ENCODE results near the gene VIPR2. TPM values are rescaled to one million over a fixed set of nuclear protein-coding genes. Genes with fewer than 3 reads are reported as not detected.
A peak's percentile ranks its signal among the peaks of the same experiment; 100 is the strongest.

VIPR2 gene
- total RNA-seq, 6 experiments from 2014 or later: 0.15 to 0.51 (median 0.26) TPM; not detected in 2

DNA sequence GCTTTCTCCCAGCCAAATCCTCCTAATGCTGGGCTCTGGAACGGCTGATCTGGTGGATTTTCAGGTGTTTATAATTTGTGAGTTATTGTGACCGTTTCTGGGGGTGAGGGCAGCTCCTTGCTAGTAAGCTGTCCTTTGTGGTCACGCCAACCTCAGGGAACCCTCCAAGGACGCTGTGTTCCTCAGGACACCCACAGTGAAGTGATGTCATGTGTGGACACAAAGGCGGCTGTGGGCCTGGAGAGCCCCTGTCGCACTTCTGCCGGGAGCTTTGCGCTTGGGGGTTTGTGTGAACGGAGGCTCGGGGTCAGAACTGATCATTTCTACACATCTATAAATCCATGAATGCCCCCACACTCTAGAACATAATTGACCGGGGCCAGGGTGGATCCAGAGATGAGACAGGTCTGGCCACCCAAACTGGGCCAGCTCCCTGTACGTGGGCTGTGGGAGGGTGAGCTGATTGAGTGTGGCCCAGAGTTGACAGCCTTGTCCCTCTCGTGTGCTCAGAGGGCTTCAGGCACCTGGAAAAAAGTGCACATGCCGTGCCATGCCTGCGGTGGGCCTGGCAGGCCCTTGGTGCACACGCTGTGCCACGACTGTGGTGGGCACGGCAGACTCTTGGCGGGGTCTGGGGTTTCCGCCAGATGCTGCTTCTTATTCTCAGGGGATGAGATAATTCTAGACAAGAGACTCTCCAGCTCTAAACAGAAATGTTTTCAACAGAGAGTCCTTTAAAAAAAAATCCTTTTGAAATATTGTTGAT lies 130.2 kb downstream of the VIPR2 start:
- TF ChIP-seq POLR2A (IDR thresholded peaks at IDR 0.05) (no peak), CTCF (IDR thresholded peaks at IDR 0.05) (no peak)
- no peaks in the 10 kb centered on the region for H3K27me3 ChIP-seq
- no peaks in the 10 kb centered on the region for H3K36me3 ChIP-seq
- DNase-seq: no peak
- no peaks in the 10 kb centered on the region for H3K4me1 ChIP-seq
- no peak overlapping the region for H3K27ac ChIP-seq
- 69% methylated on average over 3 of the region's 20 CpGs for WGBS (ENCODE audit: insufficient coverage, low coverage, low lambda C conversion rate, missing lambda C conversion rate)
- H3K9me3 ChIP-seq: no peaks in the 10 kb centered on the region
- ATAC-seq: no peak
- intact Hi-C loops (cut with DNase I): no loop called here
- H3K4me3 ChIP-seq: no peak overlapping the region

DNA sequence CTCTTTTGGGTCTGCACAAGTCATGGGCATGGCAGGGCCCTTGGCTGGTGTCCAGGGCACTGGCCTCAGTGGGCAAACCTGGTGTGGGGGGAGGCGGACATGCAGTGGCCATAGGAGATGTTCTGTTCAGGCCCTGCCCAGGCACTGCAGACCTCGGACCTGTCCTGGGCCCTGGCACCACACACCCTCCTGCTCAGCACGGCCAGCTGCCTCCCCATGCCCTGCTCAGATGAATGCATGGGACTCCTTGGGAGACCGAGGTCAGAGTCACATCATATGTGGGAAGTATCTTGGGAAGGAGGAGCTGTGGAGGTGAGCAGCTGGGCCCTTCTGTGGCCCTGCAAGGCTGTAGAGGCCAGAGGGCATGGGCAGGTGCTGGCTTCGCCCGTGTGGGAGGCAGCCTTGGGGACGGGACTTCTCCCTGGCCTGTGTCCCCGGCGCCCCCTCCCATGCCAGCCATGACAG lies 130.8 kb downstream of the VIPR2 start:
- H3K4me3 ChIP-seq: no peak overlapping the region
- H3K27me3 ChIP-seq: no peaks in the 10 kb centered on the region
- peak in 1 of 4 donors; percentile 16 for ATAC-seq
- TF ChIP-seq CTCF (IDR thresholded peaks at IDR 0.05): no peak
- TF ChIP-seq POLR2A (IDR thresholded peaks at IDR 0.05): no peak
- H3K36me3 ChIP-seq: no peaks in the 10 kb centered on the region
- no peak overlapping the region for H3K27ac ChIP-seq
- DNase-seq: no peak
- intact Hi-C loops (cut with DNase I): no loop called here
- H3K9me3 ChIP-seq: no peaks in the 10 kb centered on the region
- 100% methylated on average over 1 of the region's 9 CpGs for WGBS (ENCODE audit: insufficient coverage, low coverage, low lambda C conversion rate, missing lambda C conversion rate)
- H3K4me1 ChIP-seq: no peaks in the 10 kb centered on the region

DNA sequence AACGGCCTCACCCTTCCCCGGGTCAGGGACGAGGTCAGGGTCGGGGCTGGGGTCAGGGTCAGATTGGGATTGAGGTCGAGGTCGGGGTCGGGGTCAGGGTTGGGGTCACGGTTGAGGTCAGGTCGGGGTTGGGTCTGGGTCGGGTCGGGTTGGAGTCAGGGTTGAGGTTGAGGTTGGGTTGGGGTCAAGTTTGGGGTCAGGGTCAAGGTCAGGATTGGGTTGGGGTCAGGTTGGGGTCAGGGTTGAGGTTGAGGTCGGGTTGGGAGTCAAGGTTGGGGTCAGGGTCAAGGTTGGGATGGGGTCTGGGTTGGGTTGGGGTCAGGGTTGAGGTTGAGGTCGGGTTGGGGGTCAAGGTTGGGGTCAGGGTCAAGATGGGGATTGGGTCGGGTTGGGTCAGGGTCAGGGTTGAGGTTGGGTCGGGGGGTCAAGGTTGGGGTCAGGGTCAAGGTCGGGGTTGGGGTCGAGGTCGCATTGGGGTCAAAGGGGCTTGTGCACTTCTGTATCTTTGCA lies 131.4 kb downstream of the VIPR2 start:
- no peaks in the 10 kb centered on the region for H3K4me1 ChIP-seq
- H3K36me3 ChIP-seq: no peaks in the 10 kb centered on the region
- 71% methylated on average over 15 of the region's 18 CpGs for WGBS (ENCODE audit: insufficient coverage, low coverage, low lambda C conversion rate, missing lambda C conversion rate)
- TF ChIP-seq CTCF (IDR thresholded peaks at IDR 0.05) (no peak), POLR2A (IDR thresholded peaks at IDR 0.05) (no peak)
- no peaks in the 10 kb centered on the region for H3K9me3 ChIP-seq
- DNase-seq: no peak
- H3K4me3 ChIP-seq: no peak overlapping the region
- intact Hi-C loops (cut with DNase I): no loop called here
- H3K27me3 ChIP-seq: no peaks in the 10 kb centered on the region
- peak in 1 of 4 donors; percentile 16 for ATAC-seq
- no peak overlapping the region for H3K27ac ChIP-seq

GRCh38 chr7:159012353-159013069 lies 132.2 kb downstream of the VIPR2 start:
- TF ChIP-seq POLR2A (IDR thresholded peaks at IDR 0.05) (no peak), CTCF (IDR thresholded peaks at IDR 0.05) (no peak)
- 41% methylated on average over 9 of the region's 12 CpGs for WGBS (ENCODE audit: insufficient coverage, low coverage, low lambda C conversion rate, missing lambda C conversion rate)

More at GRCh38 chr7:159012353-159013069, 132.2 kb downstream of the VIPR2 start:
- H3K36me3 ChIP-seq: no peaks in the 10 kb centered on the region
- no peaks in the 10 kb centered on the region for H3K4me1 ChIP-seq
- intact Hi-C loops (cut with DNase I): no loop called here
- DNase-seq (no peak), ATAC-seq (peak in 1 of 4 donors; percentile 44)
- no peak overlapping the region for H3K27ac ChIP-seq
- no peak overlapping the region for H3K4me3 ChIP-seq
- no peaks in the 10 kb centered on the region for H3K9me3 ChIP-seq
- H3K27me3 ChIP-seq: no peaks in the 10 kb centered on the region
